ENCODE measurements around the gene PLPPR2. TPM values are rescaled to one million over a fixed set of nuclear protein-coding genes. Genes with fewer than 3 reads are reported as not detected.

Gene PLPPR2
- total RNA-seq, 1 donor from 2014 or later = 72.3 TPM

DNA sequence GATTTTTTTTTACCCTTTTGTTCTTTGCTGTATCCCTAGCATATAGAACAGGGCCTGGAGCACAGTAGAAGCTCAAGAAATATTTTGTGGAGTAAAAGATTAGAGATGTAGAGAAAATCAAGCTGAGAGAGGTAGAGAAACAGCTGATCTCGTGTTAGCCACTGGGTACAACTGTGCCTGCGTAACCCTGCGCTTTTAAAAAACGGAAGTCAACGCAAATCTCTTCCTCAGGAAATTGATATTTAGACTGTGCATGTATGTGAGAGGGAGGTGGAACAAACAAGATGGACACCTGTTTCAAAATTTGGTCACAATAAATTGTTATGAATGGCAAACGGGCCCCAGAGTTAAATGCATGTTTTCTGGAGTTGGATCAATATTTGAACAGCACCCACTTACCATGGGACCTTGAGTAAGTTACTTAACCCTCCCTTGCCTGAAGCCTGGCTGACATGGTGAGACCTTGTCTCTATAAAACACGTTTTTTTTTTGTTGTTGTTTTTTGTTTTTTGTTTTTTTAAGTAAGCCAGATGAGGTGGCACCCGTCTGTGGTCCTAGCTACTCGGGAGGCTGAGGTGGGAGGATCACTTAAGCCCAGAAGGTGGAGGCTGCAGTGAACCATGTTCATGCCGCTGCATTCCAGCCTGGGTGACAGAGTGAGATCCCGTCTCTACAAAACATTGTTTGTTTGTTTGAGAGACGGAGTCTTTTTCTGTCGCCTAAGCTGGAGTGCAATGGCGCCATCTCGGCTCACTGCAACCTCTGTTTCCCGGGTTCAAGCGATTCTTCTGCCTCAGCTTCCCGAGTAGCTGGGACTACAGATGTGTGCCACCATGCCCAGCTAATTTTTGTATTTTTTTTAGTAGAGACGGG is 32.2 kb downstream of the PLPPR2 start:
- peaks cover 5% of the 10 kb centered on the region for H3K27me3 Mint-ChIP-seq (ENCODE audit: low read depth)
- peaks cover 10% of the 10 kb centered on the region for H3K4me1 Mint-ChIP-seq (ENCODE audit: low read depth)

GRCh38 chr19:11390359-11390758 is 35.1 kb downstream of the PLPPR2 start:
- Mint-ChIP-seq H3K36me3 (ENCODE audit: low read depth) (no peaks in the 10 kb centered on the region), H3K27me3 (ENCODE audit: low read depth) (peaks cover 12% of the 10 kb centered on the region), H3K4me3 (ENCODE audit: unreplicated experiment) (no peak overlapping the region), H3K27ac (ENCODE audit: unreplicated experiment) (no peak overlapping the region), H3K4me1 (ENCODE audit: low read depth) (no peaks in the 10 kb centered on the region), H3K9me3 (ENCODE audit: low read depth) (peaks cover 3% of the 10 kb centered on the region)
- TF ChIP-seq CTCF (IDR thresholded peaks at IDR 0.05) = no peak
- no peak for DNase-seq (ENCODE audit: low spot score)

More for the DNA sequence above, 32.2 kb downstream of the PLPPR2 start:
- Mint-ChIP-seq H3K36me3 (ENCODE audit: low read depth) (no peaks in the 10 kb centered on the region), H3K27ac (ENCODE audit: unreplicated experiment) (no peak overlapping the region), H3K4me3 (ENCODE audit: unreplicated experiment) (no peak overlapping the region), H3K9me3 (ENCODE audit: low read depth) (peaks cover 3% of the 10 kb centered on the region)
- TF ChIP-seq CTCF (IDR thresholded peaks at IDR 0.05) = no peak
- DNase-seq (ENCODE audit: low spot score) = no peak

DNA sequence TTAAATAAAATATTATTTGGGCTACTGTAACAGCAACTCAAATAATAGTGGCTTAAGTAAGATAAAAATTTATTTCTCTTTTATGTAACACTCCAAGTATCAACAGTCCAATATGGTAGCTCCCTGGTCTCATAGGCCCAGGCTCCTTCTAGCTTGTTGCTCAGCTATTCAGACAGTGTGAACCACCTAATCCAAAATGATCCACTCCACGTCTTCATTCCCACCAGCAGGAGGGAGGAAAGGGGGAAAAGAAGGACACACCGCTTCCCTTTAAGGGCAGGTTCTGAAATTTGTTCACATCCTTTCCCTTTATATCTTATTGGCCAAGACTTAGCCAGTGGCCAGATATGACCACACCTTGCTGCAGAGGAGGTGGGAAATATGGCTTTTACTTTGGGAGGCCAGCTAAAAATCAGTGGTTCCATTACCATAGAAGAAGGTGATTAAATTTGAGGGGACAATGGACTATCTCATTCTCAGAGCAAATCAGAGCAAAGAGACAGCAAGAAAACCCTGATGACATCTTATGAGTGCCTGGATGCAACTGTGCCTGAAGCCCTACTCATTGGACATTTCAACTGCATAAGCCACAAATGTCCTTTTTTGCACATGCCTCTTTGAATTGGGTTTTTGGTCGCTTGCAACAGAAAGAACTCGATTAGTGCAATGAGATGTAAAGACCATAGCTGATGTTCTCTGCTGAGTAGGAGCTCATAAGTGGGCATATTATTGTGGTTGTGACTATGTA is 35.9 kb downstream of the PLPPR2 start:
- H3K4me1 Mint-ChIP-seq (ENCODE audit: low read depth) = no peaks in the 10 kb centered on the region
- no peak for DNase-seq (ENCODE audit: low spot score)
- peaks cover 3% of the 10 kb centered on the region for H3K9me3 Mint-ChIP-seq (ENCODE audit: low read depth)
- H3K36me3 Mint-ChIP-seq (ENCODE audit: low read depth) = no peaks in the 10 kb centered on the region
- H3K4me3 Mint-ChIP-seq (ENCODE audit: unreplicated experiment) = no peak overlapping the region
- H3K27me3 Mint-ChIP-seq (ENCODE audit: low read depth) = peaks cover 12% of the 10 kb centered on the region
- H3K27ac Mint-ChIP-seq (ENCODE audit: unreplicated experiment) = no peak overlapping the region
- TF ChIP-seq CTCF (IDR thresholded peaks at IDR 0.05) = no peak

DNA sequence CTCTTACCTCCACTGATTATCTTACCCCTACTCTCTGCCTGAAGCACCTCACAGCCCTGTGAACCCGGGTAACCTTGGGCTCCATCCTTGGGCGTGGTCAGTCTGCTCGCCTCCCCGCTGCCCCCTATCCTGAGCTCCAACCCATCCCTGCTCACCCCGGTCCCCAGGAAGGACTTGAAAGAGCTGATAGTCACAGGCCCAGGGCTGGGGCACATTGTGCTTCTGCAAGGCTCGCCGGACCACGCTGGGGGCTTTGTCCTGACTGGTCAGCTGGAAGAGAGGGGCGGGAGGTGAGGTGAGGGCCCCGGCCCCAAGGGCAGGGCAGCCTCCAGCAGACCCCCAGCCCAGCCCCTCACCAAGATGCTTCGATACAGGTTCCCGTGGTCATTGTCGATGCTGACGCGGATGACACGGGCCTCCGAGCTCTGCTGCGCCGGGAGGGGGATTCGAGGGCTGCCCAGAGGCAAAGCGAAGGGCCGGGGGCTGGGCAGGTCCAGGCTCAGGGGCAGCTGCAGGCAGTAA is 41.9 kb downstream of the PLPPR2 start:
- no peaks in the 10 kb centered on the region for H3K4me1 Mint-ChIP-seq (ENCODE audit: low read depth)
- no peaks in the 10 kb centered on the region for H3K9me3 Mint-ChIP-seq (ENCODE audit: low read depth)
- peaks cover 2% of the 10 kb centered on the region for H3K36me3 Mint-ChIP-seq (ENCODE audit: low read depth)
- no peak overlapping the region for H3K4me3 Mint-ChIP-seq (ENCODE audit: unreplicated experiment)
- no peak for DNase-seq (ENCODE audit: low spot score)
- H3K27ac Mint-ChIP-seq (ENCODE audit: unreplicated experiment) = no peak overlapping the region
- no peak for TF ChIP-seq CTCF (IDR thresholded peaks at IDR 0.05)
- peaks cover 12% of the 10 kb centered on the region for H3K27me3 Mint-ChIP-seq (ENCODE audit: low read depth)

DNA sequence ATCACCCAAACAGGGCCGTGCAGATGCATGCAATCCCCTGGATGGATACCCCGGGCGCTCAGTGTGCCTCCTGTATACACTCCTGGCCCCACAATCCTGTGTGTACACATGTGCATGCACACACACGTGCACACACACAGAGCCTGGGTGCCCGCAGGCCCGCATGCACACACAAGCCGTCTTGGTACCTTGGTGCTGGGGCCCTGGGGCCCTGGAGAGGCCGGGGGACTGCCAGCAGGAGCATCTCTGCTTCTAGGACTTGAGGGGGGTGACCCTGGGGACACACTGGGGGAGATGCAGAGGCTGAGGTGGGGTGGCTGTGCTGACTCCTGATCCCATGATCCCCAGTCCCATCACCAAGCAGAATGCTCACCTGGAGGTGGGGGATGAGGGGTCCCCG is 44.4 kb downstream of the PLPPR2 start:
- Mint-ChIP-seq H3K27me3 (ENCODE audit: low read depth) (peaks cover 5% of the 10 kb centered on the region), H3K9me3 (ENCODE audit: low read depth) (no peaks in the 10 kb centered on the region), H3K27ac (ENCODE audit: unreplicated experiment) (no peak overlapping the region), H3K36me3 (ENCODE audit: low read depth) (peaks cover 2% of the 10 kb centered on the region), H3K4me1 (ENCODE audit: low read depth) (no peaks in the 10 kb centered on the region), H3K4me3 (ENCODE audit: unreplicated experiment) (no peak overlapping the region)
- DNase-seq (ENCODE audit: low spot score) = no peak
- no peak for TF ChIP-seq CTCF (IDR thresholded peaks at IDR 0.05)
